ENCODE data around the gene CARS2.
A peak's percentile ranks its signal among the peaks of the same experiment; 100 is the strongest.
"Not testable (repeated sequence)": the region's sequence is repeated elsewhere in the genome, so short reads cannot be mapped to it uniquely, and the experiment has no call there.

Gene CARS2

GRCh38 chr13:110617321-110618072 is 88.4 kb downstream of the CARS2 start:
- DNase-seq (no peak), ATAC-seq (replicated peaks) (no peak)
- Mint-ChIP-seq H3K27ac (peak overlapping the region in 1 of 2 donors; percentile 94), H3K4me3 (peak overlapping the region in 1 of 2 donors; percentile 81), H3K4me1 (ENCODE audit: low read depth in 2 of 2) (peaks cover 15 to 50% of the 10 kb centered on the region in 2 donors), H3K27me3 (no peaks in the 10 kb centered on the region), H3K9me3 (no peaks in the 10 kb centered on the region), H3K36me3 (ENCODE audit: insufficient read depth) (peaks cover 10% of the 10 kb centered on the region)

GRCh38 chr13:110616103-110617101 is 89.5 kb downstream of the CARS2 start:
- peak in 1 of 3 experiments; percentile 16 for DNase-seq
- Mint-ChIP-seq H3K27me3 (no peaks in the 10 kb centered on the region), H3K9me3 (no peaks in the 10 kb centered on the region), H3K4me1 (ENCODE audit: low read depth in 2 of 2) (peaks cover 17 to 44% of the 10 kb centered on the region in 2 donors), H3K27ac (peak overlapping the region; percentile 94), H3K36me3 (ENCODE audit: insufficient read depth) (peaks cover 7% of the 10 kb centered on the region), H3K4me3 (peak overlapping the region; percentile 81 to 90)
- ATAC-seq (replicated peaks), result peak; percentile 48

- Mint-ChIP-seq H3K4me3 (peak within 1 kb of the TSS; percentile 81 to 90), H3K4me1 (ENCODE audit: low read depth in 2 of 2) (peaks cover 19 to 37% of the 10 kb centered on the region in 2 donors), H3K27ac (peak within 1 kb of the TSS; percentile 94), H3K9me3 (no peaks in the 10 kb centered on the region), H3K36me3 (ENCODE audit: insufficient read depth) (peaks cover 7% of the 10 kb centered on the region), H3K27me3 (no peaks in the 10 kb centered on the region)
- DNase-seq, result peak; percentile 47 to 56 (median 48)
- ATAC-seq (replicated peaks), result peak; percentile 74
Measured at GRCh38 chr13:110615322-110616102, 90.4 kb downstream of the CARS2 start, which contains the start of gene NAXD. Gene NAXD, plus strand, starts transcription at chr13:110615545. Its CDS starts 57 bp downstream, at chr13:110615602.

GRCh38 chr13:110615005-110615321 is 91.0 kb downstream of the CARS2 start:
- peaks cover 20 to 32% of the 10 kb centered on the region in 2 donors for H3K4me1 Mint-ChIP-seq (ENCODE audit: low read depth in 2 of 2)
- H3K9me3 Mint-ChIP-seq, result no peaks in the 10 kb centered on the region
- H3K4me3 Mint-ChIP-seq, result peak overlapping the region; percentile 81 to 90
- ATAC-seq (replicated peaks) (no peak), DNase-seq (no peak)
- H3K27me3 Mint-ChIP-seq, result no peaks in the 10 kb centered on the region
- peaks cover 7% of the 10 kb centered on the region for H3K36me3 Mint-ChIP-seq (ENCODE audit: insufficient read depth)
- peak overlapping the region; percentile 94 for H3K27ac Mint-ChIP-seq

- Mint-ChIP-seq H3K27me3 (no peaks in the 10 kb centered on the region), H3K9me3 (no peaks in the 10 kb centered on the region), H3K4me3 (peak overlapping the region; percentile 56 to 71), H3K4me1 (ENCODE audit: low read depth in 2 of 2) (peaks cover 5 to 12% of the 10 kb centered on the region in 2 donors), H3K36me3 (ENCODE audit: insufficient read depth) (peaks cover 7% of the 10 kb centered on the region), H3K27ac (peak overlapping the region in 1 of 2 donors; percentile 72)
- ATAC-seq (replicated peaks) (no peak), DNase-seq (no peak)
Measured at GRCh38 chr13:110610955-110611595, 94.8 kb downstream of the CARS2 start.

GRCh38 chr13:110607675-110608224 is 98.2 kb downstream of the CARS2 start:
- ATAC-seq (replicated peaks), result no peak
- H3K36me3 Mint-ChIP-seq (ENCODE audit: insufficient read depth), result no peaks in the 10 kb centered on the region
- peaks cover 7 to 15% of the 10 kb centered on the region in 2 donors for H3K27me3 Mint-ChIP-seq
- H3K4me1 Mint-ChIP-seq (ENCODE audit: low read depth in 2 of 2), result peaks cover 0 to 7% of the 10 kb centered on the region in 2 donors
- H3K27ac Mint-ChIP-seq, result no peak overlapping the region
- H3K9me3 Mint-ChIP-seq, result no peaks in the 10 kb centered on the region
- H3K4me3 Mint-ChIP-seq, result no peak overlapping the region
- DNase-seq, result no peak

- not testable (repeated sequence) for H3K4me1 Mint-ChIP-seq (ENCODE audit: low read depth in 2 of 2); DNase-seq; H3K36me3 Mint-ChIP-seq (ENCODE audit: insufficient read depth); H3K4me3 Mint-ChIP-seq; ATAC-seq (replicated peaks); H3K9me3 Mint-ChIP-seq; H3K27ac Mint-ChIP-seq
- H3K27me3 Mint-ChIP-seq, result peaks cover 7 to 21% of the 10 kb centered on the region in 2 donors
Measured at GRCh38 chr13:110606281-110606680, 99.6 kb downstream of the CARS2 start.

- Mint-ChIP-seq H3K27me3 (peaks cover 7 to 30% of the 10 kb centered on the region in 2 donors), H3K9me3 (no peaks in the 10 kb centered on the region), H3K4me1 (ENCODE audit: low read depth in 2 of 2) (no peaks in the 10 kb centered on the region), H3K4me3 (no peak overlapping the region), H3K36me3 (ENCODE audit: insufficient read depth) (no peaks in the 10 kb centered on the region), H3K27ac (no peak overlapping the region)
- DNase-seq (no peak), ATAC-seq (replicated peaks) (no peak)
Measured at GRCh38 chr13:110605132-110605531, 100.8 kb downstream of the CARS2 start.

- H3K27me3 Mint-ChIP-seq, result peaks cover 7 to 31% of the 10 kb centered on the region in 2 donors
- no peaks in the 10 kb centered on the region for H3K4me1 Mint-ChIP-seq (ENCODE audit: low read depth in 2 of 2)
- ATAC-seq (replicated peaks) (no peak), DNase-seq (no peak)
- no peaks in the 10 kb centered on the region for H3K9me3 Mint-ChIP-seq
- H3K36me3 Mint-ChIP-seq (ENCODE audit: insufficient read depth), result no peaks in the 10 kb centered on the region
- no peak overlapping the region for H3K27ac Mint-ChIP-seq
- no peak overlapping the region for H3K4me3 Mint-ChIP-seq
Measured at GRCh38 chr13:110600980-110601379, 104.9 kb downstream of the CARS2 start.

GRCh38 chr13:110600261-110600819 is 105.6 kb downstream of the CARS2 start:
- no peaks in the 10 kb centered on the region for H3K4me1 Mint-ChIP-seq (ENCODE audit: low read depth in 2 of 2)
- ATAC-seq (replicated peaks), result no peak
- H3K27ac Mint-ChIP-seq, result no peak overlapping the region
- H3K36me3 Mint-ChIP-seq (ENCODE audit: insufficient read depth), result no peaks in the 10 kb centered on the region
- DNase-seq, result no peak
- no peaks in the 10 kb centered on the region for H3K9me3 Mint-ChIP-seq
- no peak overlapping the region for H3K4me3 Mint-ChIP-seq
- H3K27me3 Mint-ChIP-seq, result peaks cover 7 to 31% of the 10 kb centered on the region in 2 donors

GRCh38 chr13:110597041-110597689 is 108.8 kb downstream of the CARS2 start:
- Mint-ChIP-seq H3K9me3 (no peaks in the 10 kb centered on the region), H3K27me3 (peaks cover 0 to 18% of the 10 kb centered on the region in 2 donors)

More at GRCh38 chr13:110597041-110597689, 108.8 kb downstream of the CARS2 start:
- Mint-ChIP-seq H3K4me3 (no peak overlapping the region), H3K36me3 (ENCODE audit: insufficient read depth) (no peaks in the 10 kb centered on the region), H3K4me1 (ENCODE audit: low read depth in 2 of 2) (no peaks in the 10 kb centered on the region), H3K27ac (no peak overlapping the region)
- no peak for ATAC-seq (replicated peaks)
- DNase-seq, result no peak
